Activated CD8-positive, alpha-beta memory T cell treated with anti-CD3 and anti-CD28 coated beads for 4 hours (primary cell): ENCODE data around the gene TUBA4A.

ENCODE experiments used
- DNase-seq, 2 donors: peaks; one replicate each; pipeline ENCODE4 v3.0.0-alpha.2; 2020; ENCODE audit warnings: low read depth in 2 of 2

The TUBA4A gene

DNA sequence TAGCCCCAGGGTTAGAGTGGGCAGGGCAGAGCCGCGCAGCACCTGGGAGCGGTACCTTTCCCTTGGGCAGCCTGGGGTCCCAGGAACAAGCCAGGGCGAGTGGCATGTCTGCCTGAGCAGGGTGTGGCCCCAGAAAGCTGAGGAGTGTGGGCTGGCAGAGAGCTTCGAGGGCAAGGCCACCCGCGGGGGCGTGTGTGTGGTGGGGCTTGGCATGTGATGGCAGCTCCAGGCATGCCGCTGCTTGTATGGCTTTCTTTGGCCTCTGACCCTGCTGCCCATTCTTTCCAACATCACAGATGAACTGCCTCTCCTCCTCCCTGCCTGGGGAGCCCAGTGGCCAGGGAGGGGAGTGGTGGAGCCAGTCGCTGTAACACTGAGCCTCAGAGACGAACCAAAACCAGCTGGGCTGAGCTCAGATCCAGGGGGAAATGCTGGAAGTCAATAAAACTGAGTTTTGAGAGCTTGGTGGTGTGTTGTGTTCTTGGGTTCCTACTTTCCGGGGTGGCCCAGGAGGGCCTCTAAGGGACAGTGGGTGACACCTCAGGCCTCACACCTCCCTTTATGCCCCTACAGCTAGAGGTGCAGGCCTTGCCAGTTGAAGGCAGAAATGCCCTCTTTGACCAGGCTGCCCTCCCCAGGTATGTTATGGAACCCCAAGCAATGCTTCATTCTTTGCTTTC, 32.9 kb upstream of the TUBA4A start:
- no peak for DNase-seq

DNA sequence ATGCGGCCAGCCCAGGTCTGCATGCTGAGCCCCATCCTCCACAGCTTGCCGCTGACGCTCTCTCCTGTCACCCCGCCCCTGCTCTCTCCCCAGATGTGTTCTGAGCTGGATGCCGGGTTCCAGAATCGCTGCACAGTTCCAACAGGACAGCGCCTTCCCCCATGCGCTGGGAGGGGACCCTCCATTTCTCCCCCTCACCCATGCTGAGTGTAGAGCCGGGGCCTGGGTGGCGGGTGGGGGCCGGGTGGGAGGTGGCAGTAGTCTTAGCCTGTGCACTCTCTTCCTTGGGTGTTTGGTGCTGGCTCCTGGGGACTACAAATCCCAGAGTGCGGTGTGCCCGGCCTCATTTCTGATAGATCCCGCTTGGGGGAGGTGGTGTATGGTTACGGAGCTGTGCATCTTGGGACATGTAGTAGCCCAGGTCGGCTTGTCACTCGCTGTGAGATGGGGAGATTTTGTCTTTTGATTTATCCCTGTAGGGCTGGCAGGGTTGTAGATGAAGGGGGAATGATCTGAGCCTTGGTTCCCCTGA, 32.2 kb upstream of the TUBA4A start:
- no peak for DNase-seq

- DNase-seq: no peak
These were observed 31.6 kb upstream of the TUBA4A start for GRCh38 chr2:219285373-219285735.

DNA sequence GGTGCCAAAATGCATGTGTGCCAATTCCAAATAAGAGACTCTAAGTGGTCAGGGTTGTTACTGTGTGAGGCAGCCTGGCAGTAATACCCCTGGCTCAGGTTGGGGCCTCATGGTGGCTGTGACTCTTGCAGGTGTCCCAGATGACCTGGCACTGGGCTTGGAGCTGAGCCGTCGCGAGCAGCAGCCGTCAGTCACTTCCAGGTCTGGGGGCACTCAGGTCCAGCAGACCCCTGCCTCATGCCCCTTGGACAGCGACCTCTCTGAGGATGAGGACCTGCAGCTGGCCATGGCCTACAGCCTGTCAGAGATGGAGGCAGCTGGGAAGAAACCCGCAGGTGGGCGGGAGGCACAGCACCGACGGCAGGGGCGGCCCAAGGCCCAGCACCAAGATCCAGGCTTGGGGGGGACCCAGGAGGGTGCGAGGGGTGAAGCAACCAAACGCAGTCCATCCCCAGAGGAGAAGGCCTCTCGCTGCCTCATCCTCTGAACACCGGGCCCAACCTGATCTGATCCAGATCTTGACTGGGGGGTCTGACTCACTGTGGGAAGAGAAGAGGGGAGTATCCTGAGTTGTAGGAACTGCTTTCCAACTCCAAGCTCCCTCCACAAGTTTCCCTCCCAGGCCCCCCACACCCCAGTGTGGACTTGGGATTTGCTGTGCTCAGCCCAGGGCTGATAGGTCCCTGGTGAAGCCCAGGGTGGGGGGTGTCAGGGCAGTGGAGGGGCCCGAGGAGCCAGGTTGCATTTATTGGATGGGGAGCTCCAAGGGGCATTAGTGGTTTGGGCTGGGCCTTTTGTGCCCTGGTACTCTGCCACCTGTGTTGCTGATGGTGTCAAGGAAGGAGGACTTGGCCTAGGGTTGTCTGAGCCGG, 31.0 kb upstream of the TUBA4A start:
- DNase-seq: no peak

GRCh38 chr2:219282943-219283581, 29.3 kb upstream of the TUBA4A start:
- DNase-seq: no peak

DNA sequence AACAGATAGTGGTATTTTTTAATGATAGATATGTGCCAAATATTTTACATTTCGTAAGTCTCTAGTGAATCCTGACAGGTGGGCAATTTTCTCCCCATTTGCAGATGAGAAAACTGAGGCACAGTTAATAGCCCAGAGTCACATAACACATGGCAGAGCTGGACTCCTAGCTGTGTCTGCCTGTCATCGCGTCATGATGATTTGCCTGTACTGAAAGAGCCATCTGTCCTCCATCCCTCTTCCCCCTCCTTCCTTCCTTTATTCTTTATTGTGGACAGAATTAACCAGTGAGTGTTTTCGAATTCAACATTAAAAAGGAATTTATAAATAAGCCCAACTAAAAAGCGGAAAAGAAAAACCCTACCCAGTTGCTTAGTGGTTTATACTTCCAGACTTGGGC, 28.7 kb upstream of the TUBA4A start:
- DNase-seq: no peak

- no peak for DNase-seq
These were observed 27.9 kb upstream of the TUBA4A start for GRCh38 chr2:219281588-219281987.

- DNase-seq: no peak
These were observed 26.9 kb upstream of the TUBA4A start for GRCh38 chr2:219280651-219281050.

- no peak for DNase-seq
These were observed 26.3 kb upstream of the TUBA4A start for GRCh38 chr2:219279916-219280516.

DNA sequence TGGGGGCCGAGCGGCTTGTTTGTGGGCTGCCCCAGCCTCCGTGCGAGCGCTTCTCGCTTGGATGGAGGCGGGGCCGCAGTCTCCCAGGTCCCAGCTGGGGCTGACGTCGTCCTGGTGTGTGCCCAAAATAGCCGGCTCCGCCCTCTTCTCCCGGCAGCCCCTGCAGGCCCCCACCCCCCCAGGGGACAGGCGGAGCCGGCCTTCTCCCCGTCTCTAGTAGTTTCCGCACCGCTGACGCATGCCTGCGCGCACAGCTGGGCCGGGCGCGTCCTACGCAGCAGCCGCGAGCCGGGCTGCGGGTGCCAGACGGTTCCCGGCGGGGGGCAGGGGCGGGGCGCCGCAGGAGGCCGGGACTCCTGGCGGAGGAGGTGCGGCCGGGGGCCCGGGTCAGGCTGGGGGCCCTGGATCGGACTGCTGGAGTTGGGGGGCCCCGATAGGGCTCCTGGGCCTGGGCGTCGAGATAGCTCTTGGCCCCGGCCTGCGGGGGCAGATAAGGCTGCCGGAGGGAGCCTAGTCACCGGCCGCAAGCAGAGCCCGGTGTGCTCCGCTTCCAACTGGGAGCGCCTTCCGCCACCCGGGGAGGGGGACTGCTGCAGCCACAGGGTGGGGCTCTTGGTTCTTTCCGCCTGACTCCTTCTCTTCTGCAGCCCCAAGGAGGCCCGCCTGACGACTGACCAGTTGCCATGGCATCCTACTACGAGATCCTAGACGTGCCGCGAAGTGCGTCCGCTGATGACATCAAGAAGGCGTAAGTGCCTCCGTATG, 25.6 kb upstream of the TUBA4A start, which contains the start of gene DNAJB2:
TSS of gene DNAJB2 (plus strand) at position 216 of the 765 bp plus-strand sequence. CDS start at position 684, 468 bp downstream.
- peak; percentile 98 to 99 for DNase-seq

GRCh38 chr2:219278655-219279150, 25.0 kb upstream of the TUBA4A start:
- DNase-seq: no peak

GRCh38 chr2:219277703-219278654, 24.3 kb upstream of the TUBA4A start:
- DNase-seq: peak; percentile 42 to 57

DNA sequence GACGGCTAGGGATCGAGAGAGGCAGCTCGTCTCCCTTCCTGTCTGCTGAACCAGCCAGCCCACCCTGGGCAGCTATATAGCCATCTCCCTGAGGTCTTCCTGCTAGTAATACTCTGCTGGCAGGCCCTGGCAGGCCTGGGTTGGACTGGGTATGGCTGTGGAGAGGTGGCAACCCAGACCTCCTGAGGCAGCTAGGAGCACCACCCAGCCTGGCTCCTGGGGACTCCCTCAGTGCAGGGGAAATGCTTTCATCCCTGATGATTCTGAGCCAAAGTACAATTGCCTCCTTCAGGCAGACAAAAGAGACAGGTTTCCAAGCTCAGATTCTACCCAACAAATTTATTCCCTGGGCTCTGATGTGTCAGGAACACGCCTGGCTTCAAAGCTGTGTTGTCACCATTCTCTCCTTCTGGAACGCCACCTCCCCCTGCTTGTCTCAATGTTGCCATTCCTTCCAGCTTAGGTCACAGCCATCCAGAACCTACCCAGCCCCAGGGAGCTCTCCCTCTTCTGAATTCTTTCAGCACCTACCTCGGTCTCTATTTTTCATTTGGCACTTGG, 20.7 kb upstream of the TUBA4A start:
- no peak for DNase-seq

- no peak for DNase-seq
These were observed 20.2 kb upstream of the TUBA4A start for GRCh38 chr2:219273937-219274336.

DNA sequence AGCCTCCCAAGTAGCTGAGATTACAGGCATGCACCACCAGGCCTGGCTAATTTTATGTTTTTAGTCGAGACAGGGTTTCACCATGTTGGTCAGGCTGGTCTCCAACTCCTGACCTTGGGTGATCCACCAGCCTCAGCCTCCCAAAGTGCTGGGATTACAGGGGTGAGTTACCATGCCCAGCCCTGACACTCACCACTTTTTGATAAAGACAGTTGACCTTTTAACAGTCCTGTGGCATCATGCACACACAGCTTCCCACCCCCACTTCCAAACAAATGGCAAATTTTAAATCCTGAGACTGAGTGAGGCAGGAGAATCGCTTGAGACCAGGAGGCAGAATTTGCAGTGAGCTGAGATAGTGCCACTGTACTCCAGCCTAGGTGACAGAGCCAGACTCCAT, 19.3 kb upstream of the TUBA4A start:
- no peak for DNase-seq

- DNase-seq: no peak
These were observed 18.6 kb upstream of the TUBA4A start for GRCh38 chr2:219272356-219272755.

GRCh38 chr2:219271021-219271420, 17.3 kb upstream of the TUBA4A start:
- DNase-seq: no peak

DNA sequence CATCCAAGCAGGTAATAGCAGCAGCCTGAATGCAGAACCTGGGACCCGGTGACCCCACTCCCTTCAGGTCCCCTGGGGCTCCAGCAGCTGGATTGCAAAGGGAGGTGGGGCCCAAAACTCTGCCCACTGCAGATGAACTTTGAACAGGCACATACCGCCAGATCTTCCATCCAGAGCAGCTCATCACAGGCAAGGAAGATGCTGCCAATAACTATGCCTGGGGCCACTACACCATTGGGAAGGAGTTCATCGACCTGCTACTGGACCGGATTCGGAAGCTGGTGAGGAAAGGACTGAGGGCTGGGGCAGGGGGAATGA, 16.3 kb upstream of the TUBA4A start:
- DNase-seq: no peak

DNA sequence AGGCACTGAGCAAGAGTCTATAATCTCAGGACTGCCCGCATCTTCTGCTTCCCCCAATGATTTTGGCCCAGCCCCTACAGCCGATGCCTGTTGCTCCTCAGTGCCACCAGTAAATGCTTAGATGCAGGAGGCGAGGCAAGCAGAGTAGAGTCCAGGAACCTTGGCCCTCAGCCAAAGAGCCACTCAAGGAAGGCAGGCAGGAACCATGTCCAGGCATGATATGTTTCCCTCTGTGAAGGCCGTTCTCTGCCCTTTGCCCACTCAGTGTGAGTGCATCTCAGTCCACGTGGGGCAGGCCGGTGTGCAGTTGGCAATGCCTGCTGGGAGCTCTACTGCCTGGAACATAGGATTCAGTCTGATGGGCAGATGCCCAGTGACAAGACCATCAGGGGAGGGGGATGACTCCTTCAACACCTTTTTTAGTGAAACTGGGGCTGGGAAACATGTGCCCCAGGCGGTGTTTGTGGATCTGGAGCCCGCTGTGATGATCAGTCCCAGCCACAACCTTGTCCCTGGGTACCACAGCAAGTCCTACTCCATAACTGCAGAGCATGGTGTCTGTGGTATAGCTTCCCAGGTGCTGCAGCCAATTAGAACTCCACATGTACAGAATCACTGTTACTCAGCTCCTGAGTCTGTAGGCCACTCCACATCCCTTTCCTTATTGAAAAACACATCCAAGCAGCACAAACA, 15.8 kb upstream of the TUBA4A start:
- DNase-seq: no peak
